Ascending aorta (tissue), 2 donors: ENCODE measurements around the gene PIEZO2. TPM values are rescaled to one million over a fixed set of nuclear protein-coding genes. Genes with fewer than 3 reads are reported as not detected.
"Not testable (repeated sequence)": the region's sequence is repeated elsewhere in the genome, so short reads cannot be mapped to it uniquely, and the experiment has no call there.

Source experiments
- DNase-seq, 2 donors: peaks; one replicate each; pipeline ENCODE4 v3.0.0-alpha.2; 2019; ENCODE audit warnings: low spot score in 2 of 2
- H3K27ac ChIP-seq, 2 donors: fragments of 200-600 bp; sonication (generic); one replicate each; pipeline ENCODE4 v1.5.1; 2016 to 2017; ENCODE audit warnings: mild to moderate bottlenecking in 1 of 2
- H3K27me3 ChIP-seq: fragments of 200-600 bp; sonication (generic); one replicate; pipeline ENCODE4 v1.5.1; 2017
- H3K36me3 ChIP-seq, 2 donors: fragments of 200-600 bp; sonication (generic); one replicate each; pipeline ENCODE4 v1.5.1; 2016
- H3K4me1 ChIP-seq, 2 donors: fragments of 200-600 bp; sonication (generic); one replicate each; pipeline ENCODE4 v1.5.1; 2016 to 2017; ENCODE audit warnings: mild to moderate bottlenecking in 1 of 2
- H3K4me3 ChIP-seq, 2 donors: fragments of 200-600 bp; sonication (generic); one replicate each; pipeline ENCODE4 v1.5.1; 2016 to 2017; ENCODE audit warnings: mild to moderate bottlenecking in 1 of 2
- H3K9me3 ChIP-seq, 2 donors: fragments of 200-600 bp; sonication (generic); one replicate each; pipeline ENCODE4 v1.5.1; 2016
- CTCF ChIP-seq, 3 experiments: fragments of 200-600 bp in 2 of 3; fragments of 450-650 bp in 1 of 3; sonication (generic) in 2 of 3; IDR thresholded peaks; one replicate each; pipeline ENCODE4 v1.5.1; 2016 to 2019; ENCODE audit warnings: antibody characterized with exemption in 3 of 3, mild to moderate bottlenecking in 1 of 3, moderate library complexity in 1 of 3
- intact Hi-C: fragments of 100-400 bp; cut with DNase I; formaldehyde crosslinking; loops from one replicate; pipeline ENCODE4 v1.15.1; 2023
- total RNA-seq: library from RNA; depleted of rRNA; stranded (reverse); fragments of >200 nt; gene quantifications from one replicate; pipeline ENCODE4 v1.1.0, GENCODE V29; 2016

PIEZO2 gene
- total RNA-seq, 1 donor from 2014 or later, result 3.1 TPM

- no peak overlapping the region for H3K4me3 ChIP-seq
- H3K27ac ChIP-seq, result no peak overlapping the region
- TF ChIP-seq CTCF (IDR thresholded peaks at IDR 0.05), result no peak
- no peaks in the 10 kb centered on the region for H3K4me1 ChIP-seq
- H3K36me3 ChIP-seq, result no peaks in the 10 kb centered on the region
- H3K9me3 ChIP-seq, result no peaks in the 10 kb centered on the region
- no peak for DNase-seq
- no peaks in the 10 kb centered on the region for H3K27me3 ChIP-seq
- intact Hi-C loops, result loop anchor here (1.0 to 2.0 kb wide), 2 partner anchors 190 to 702 kb away; no protein-coding TSS in a partner anchor
Observed at GRCh38 chr18:10850840-10851239, 298.5 kb downstream of the PIEZO2 start.

- TF ChIP-seq CTCF (IDR thresholded peaks at IDR 0.05), result no peak
- Histone ChIP-seq H3K27me3 (no peaks in the 10 kb centered on the region), H3K27ac (no peak overlapping the region), H3K9me3 (no peaks in the 10 kb centered on the region), H3K36me3 (no peaks in the 10 kb centered on the region), H3K4me1 (no peaks in the 10 kb centered on the region), H3K4me3 (no peak overlapping the region)
- no peak for DNase-seq
- intact Hi-C loops, result loop anchor here (2.0 kb wide), 1 partner anchor 191 kb away; no protein-coding TSS in a partner anchor
Observed at GRCh38 chr18:10850216-10850615, 299.2 kb downstream of the PIEZO2 start.

GRCh38 chr18:10847907-10848306 lies 301.5 kb downstream of the PIEZO2 start:
- Histone ChIP-seq H3K27me3 (no peaks in the 10 kb centered on the region), H3K36me3 (no peaks in the 10 kb centered on the region), H3K9me3 (no peaks in the 10 kb centered on the region), H3K4me1 (no peaks in the 10 kb centered on the region), H3K4me3 (no peak overlapping the region), H3K27ac (no peak overlapping the region)
- no peak for DNase-seq
- intact Hi-C loops, result no loop called here
- TF ChIP-seq CTCF (IDR thresholded peaks at IDR 0.05), result no peak

- Histone ChIP-seq H3K27ac (no peak overlapping the region), H3K9me3 (no peaks in the 10 kb centered on the region), H3K36me3 (no peaks in the 10 kb centered on the region), H3K4me1 (no peaks in the 10 kb centered on the region), H3K4me3 (no peak overlapping the region), H3K27me3 (no peaks in the 10 kb centered on the region)
- no peak for TF ChIP-seq CTCF (IDR thresholded peaks at IDR 0.05)
- no peak for DNase-seq
- intact Hi-C loops, result no loop called here
Observed at GRCh38 chr18:10847408-10847790, 302.0 kb downstream of the PIEZO2 start.

GRCh38 chr18:10846657-10847407 lies 302.5 kb downstream of the PIEZO2 start:
- Histone ChIP-seq H3K9me3 (no peaks in the 10 kb centered on the region), H3K4me1 (no peaks in the 10 kb centered on the region), H3K27ac (no peak overlapping the region), H3K27me3 (no peaks in the 10 kb centered on the region), H3K4me3 (no peak overlapping the region), H3K36me3 (no peaks in the 10 kb centered on the region)
- DNase-seq, result no peak
- intact Hi-C loops, result no loop called here
- TF ChIP-seq CTCF (IDR thresholded peaks at IDR 0.05), result no peak

- H3K36me3 ChIP-seq, DNase-seq, intact Hi-C loops, H3K4me3 ChIP-seq, H3K4me1 ChIP-seq, H3K27me3 ChIP-seq, H3K9me3 ChIP-seq, H3K27ac ChIP-seq: not testable (repeated sequence)
Observed at GRCh38 chr18:10846035-10846434, 303.3 kb downstream of the PIEZO2 start.
